ENCODE data around the gene LNX1.

DNA sequence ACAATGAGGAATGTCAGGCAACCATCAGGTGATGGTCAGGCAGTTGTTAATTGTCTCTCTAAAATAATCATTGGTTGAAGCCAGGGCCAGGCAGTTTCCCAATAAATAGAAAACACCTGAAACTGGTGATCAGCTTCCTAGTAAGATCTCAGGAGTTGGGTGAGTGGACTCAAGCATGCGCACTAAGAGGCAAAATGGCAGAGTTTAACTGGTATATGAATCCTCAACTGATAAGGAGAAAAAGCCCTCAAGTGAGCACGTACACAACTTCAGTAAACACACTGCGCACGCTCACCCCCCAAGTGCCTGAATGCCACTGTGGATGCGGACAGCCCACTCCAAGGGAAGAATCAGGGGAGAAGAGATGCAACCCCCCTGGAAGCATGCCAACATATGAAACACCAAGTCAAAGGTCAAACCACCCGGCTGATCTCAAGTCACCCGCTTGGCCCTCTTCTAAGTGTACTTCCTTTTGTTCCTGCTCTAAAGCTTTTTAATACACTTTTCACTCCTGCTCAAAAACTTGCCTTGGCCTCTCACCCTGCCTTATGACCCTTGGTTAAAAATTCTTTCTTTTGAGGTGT, 39.9 kb downstream of the LNX1 start:
- TF ChIP-seq, protein P1, sequence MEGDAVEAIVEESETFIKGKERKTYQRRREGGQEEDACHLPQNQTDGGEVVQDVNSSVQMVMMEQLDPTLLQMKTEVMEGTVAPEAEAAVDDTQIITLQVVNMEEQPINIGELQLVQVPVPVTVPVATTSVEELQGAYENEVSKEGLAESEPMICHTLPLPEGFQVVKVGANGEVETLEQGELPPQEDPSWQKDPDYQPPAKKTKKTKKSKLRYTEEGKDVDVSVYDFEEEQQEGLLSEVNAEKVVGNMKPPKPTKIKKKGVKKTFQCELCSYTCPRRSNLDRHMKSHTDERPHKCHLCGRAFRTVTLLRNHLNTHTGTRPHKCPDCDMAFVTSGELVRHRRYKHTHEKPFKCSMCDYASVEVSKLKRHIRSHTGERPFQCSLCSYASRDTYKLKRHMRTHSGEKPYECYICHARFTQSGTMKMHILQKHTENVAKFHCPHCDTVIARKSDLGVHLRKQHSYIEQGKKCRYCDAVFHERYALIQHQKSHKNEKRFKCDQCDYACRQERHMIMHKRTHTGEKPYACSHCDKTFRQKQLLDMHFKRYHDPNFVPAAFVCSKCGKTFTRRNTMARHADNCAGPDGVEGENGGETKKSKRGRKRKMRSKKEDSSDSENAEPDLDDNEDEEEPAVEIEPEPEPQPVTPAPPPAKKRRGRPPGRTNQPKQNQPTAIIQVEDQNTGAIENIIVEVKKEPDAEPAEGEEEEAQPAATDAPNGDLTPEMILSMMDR (IDR thresholded peaks at IDR 0.05): no peak
- TF ChIP-seq EZH2 (IDR thresholded peaks at IDR 0.05) (no peak), EZH2phosphoT487 (IDR thresholded peaks at IDR 0.05) (no peak)

Data from neural progenitor cell (in vitro differentiated cells).